GM23338 (cell line): ENCODE data around the gene FASTK. TPM values are rescaled to one million over a fixed set of nuclear protein-coding genes. Genes with fewer than 3 reads are reported as not detected.

Experiments used
- ATAC-seq: fragments of 200-7000 bp; cut with Tn5 transposase; 3 replicates; pipeline ENCODE4 v1.9.1; 2020
- DNase-seq: peaks from one replicate; pipeline ENCODE4 v3.0.0-alpha.2; 2015; ENCODE audit warnings: low spot score
- H2AFZ ChIP-seq: fragments of 200-600 bp; sonication (generic); 2 replicates; pipeline ENCODE4 v1.8.0; 2016; ENCODE audit warnings: antibody characterized with exemption, mild to moderate bottlenecking, moderate library complexity
- H3F3A ChIP-seq: fragments of 200-600 bp; sonication (generic); replicated peaks from 2 replicates; pipeline ENCODE4 v1.8.0; 2017; ENCODE audit warnings: antibody characterized with exemption, mixed run types, low read depth
- H3K27ac ChIP-seq: fragments of 200-600 bp; sonication (generic); 2 replicates; pipeline ENCODE4 v1.6.1; 2016; ENCODE audit warnings: low read depth
- H3K27me3 ChIP-seq: fragments of 200-600 bp; sonication (generic); 2 replicates; pipeline ENCODE4 v1.8.0; 2016; ENCODE audit warnings: mild to moderate bottlenecking, mixed run types, moderate library complexity; ENCODE audit not compliant: insufficient read depth
- H3K36me3 ChIP-seq: fragments of 200-600 bp; sonication (generic); 2 replicates; pipeline ENCODE4 v1.8.0; 2016; ENCODE audit warnings: mild to moderate bottlenecking; ENCODE audit not compliant: insufficient read depth
- H3K4me1 ChIP-seq: fragments of 200-600 bp; sonication (generic); 2 replicates; pipeline ENCODE4 v1.8.0; 2016; ENCODE audit warnings: mild to moderate bottlenecking, moderate library complexity; ENCODE audit not compliant: insufficient read depth
- H3K4me2 ChIP-seq: fragments of 200-600 bp; sonication (generic); 2 replicates; pipeline ENCODE4 v1.7.1; 2017; ENCODE audit warnings: mixed run types
- H3K4me3 ChIP-seq: fragments of 200-600 bp; sonication (generic); 2 replicates; pipeline ENCODE4 v1.6.1; 2016; ENCODE audit warnings: mixed run types
- H3K79me2 ChIP-seq: fragments of 200-600 bp; sonication (generic); replicated peaks from 2 replicates; pipeline ENCODE4 v1.8.0; 2017; ENCODE audit warnings: mild to moderate bottlenecking; ENCODE audit not compliant: insufficient read depth
- H3K9me2 ChIP-seq: fragments of 200-600 bp; sonication (generic); 2 replicates; pipeline ENCODE4 v1.8.0; 2017; ENCODE audit not compliant: insufficient read depth
- H4K20me1 ChIP-seq: fragments of 200-600 bp; sonication (generic); replicated peaks from 2 replicates; pipeline ENCODE4 v1.8.0; 2017; ENCODE audit warnings: mild to moderate bottlenecking; ENCODE audit not compliant: insufficient read depth
- H3K27ac Mint-ChIP-seq: 2 replicates; pipeline ENCODE4 v1.8.0; 2020; ENCODE audit warnings: inconsistent platforms, mild to moderate bottlenecking, moderate library complexity, mixed read lengths
- H3K27me3 Mint-ChIP-seq: 3 replicates; pipeline ENCODE4 v1.8.0; 2022; ENCODE audit warnings: low read depth, mild to moderate bottlenecking, moderate library complexity, mixed read lengths, inconsistent platforms; ENCODE audit not compliant: insufficient read depth, poor library complexity
- H3K36me3 Mint-ChIP-seq: 3 replicates; pipeline ENCODE4 v1.8.0; 2021; ENCODE audit warnings: low read depth, mild to moderate bottlenecking, inconsistent platforms, moderate library complexity, mixed read lengths
- H3K4me1 Mint-ChIP-seq: 3 replicates; pipeline ENCODE4 v1.8.0; 2020; ENCODE audit warnings: mild to moderate bottlenecking, inconsistent platforms, mixed read lengths
- H3K4me3 Mint-ChIP-seq: 3 replicates; pipeline ENCODE4 v1.8.0; 2021; ENCODE audit warnings: moderate library complexity, mild to moderate bottlenecking, inconsistent platforms, mixed read lengths
- H3K9me3 Mint-ChIP-seq: 3 replicates; pipeline ENCODE4 v1.8.0; 2020; ENCODE audit warnings: moderate library complexity, mild to moderate bottlenecking, inconsistent platforms, mixed read lengths
- CREB1 ChIP-seq: fragments of 250-450 bp; sonication (Bioruptor Pico); IDR thresholded peaks from 2 replicates; pipeline ENCODE4 v1.5.0; 2020; ENCODE audit warnings: low read depth, mild to moderate bottlenecking, moderate library complexity
- EZH2 ChIP-seq: fragments of 200-600 bp; sonication (generic); IDR thresholded peaks from one replicate; pipeline ENCODE4 v1.8.0; 2017; ENCODE audit warnings: antibody characterized with exemption, mild to moderate bottlenecking, low read depth; ENCODE audit not compliant: unreplicated experiment
- EZH2phosphoT487 ChIP-seq: fragments of 200-600 bp; sonication (generic); IDR thresholded peaks from one replicate; pipeline ENCODE4 v1.8.1; 2018; ENCODE audit warnings: antibody characterized with exemption; ENCODE audit not compliant: unreplicated experiment
- JUNB ChIP-seq: IDR thresholded peaks from one replicate; pipeline ENCODE4 v1.6.1; 2016; ENCODE audit warnings: antibody characterized with exemption; ENCODE audit not compliant: unreplicated experiment
- NANOG ChIP-seq: IDR thresholded peaks from 2 replicates; pipeline ENCODE4 v1.6.1; 2016; ENCODE audit warnings: antibody characterized with exemption, borderline replicate concordance
- POLR2AphosphoS5 ChIP-seq: IDR thresholded peaks from 2 replicates; pipeline ENCODE4 v1.6.1; 2016; ENCODE audit warnings: antibody characterized with exemption, low read depth
- STAT1 ChIP-seq: IDR thresholded peaks from one replicate; pipeline ENCODE4 v1.6.1; 2016; ENCODE audit warnings: antibody characterized with exemption; ENCODE audit not compliant: unreplicated experiment
- ZNF114 ChIP-seq: fragments of 250-450 bp; sonication (Bioruptor Pico); IDR thresholded peaks from 2 replicates; pipeline ENCODE4 v1.5.0; 2020; ENCODE audit warnings: mild to moderate bottlenecking, moderate library complexity
- ZNF331 ChIP-seq: fragments of 250-450 bp; sonication (Bioruptor Pico); IDR thresholded peaks from 2 replicates; pipeline ENCODE4 v1.5.0; 2020; ENCODE audit warnings: low read depth, mild to moderate bottlenecking, moderate library complexity
- polyA plus RNA-seq: library from polyadenylated mRNA; unstranded; fragments of >200 nt; fragmentation: Nextera tagmentation; extraction: Ambion mirVana; gene quantifications from 2 replicates; pipeline ENCODE4 v1.2.1, GENCODE V29; 2016
- total RNA-seq: library from RNA; depleted of rRNA; stranded (reverse); fragments of >200 nt; shearing (Covaris generic); gene quantifications from 2 replicates; pipeline ENCODE4 v1.2.3, GENCODE V29; 2014
- TF ChIP-seq, protein P1 (sequence below): IDR thresholded peaks from 2 replicates; pipeline ENCODE4 v1.6.1; 2016; ENCODE audit warnings: antibody characterized with exemption
- TF ChIP-seq, protein P2 (sequence below), 2 experiments: fragments of 200-600 bp in 1 of 2; sonication (generic) in 1 of 2; conservative IDR thresholded peaks; 2 replicates each; pipeline versions ENCODE4 v1.5.1 to v1.6.1; 2016 to 2017; ENCODE audit warnings: antibody characterized with exemption in 2 of 2, low read depth in 2 of 2, mild to moderate bottlenecking in 2 of 2, moderate library complexity in 1 of 2
- TF ChIP-seq, protein P3 (sequence below): IDR thresholded peaks from one replicate; pipeline ENCODE4 v1.6.1; 2018; ENCODE audit warnings: antibody characterized with exemption; ENCODE audit not compliant: unreplicated experiment
- TF ChIP-seq, protein P4 (sequence below): fragments of 250-450 bp; sonication (Bioruptor Pico); IDR thresholded peaks from 2 replicates; pipeline ENCODE4 v1.5.0; 2020; ENCODE audit warnings: mild to moderate bottlenecking, moderate library complexity

The FASTK gene
- total and polyA plus RNA-seq, 2 experiments from 2014 or later: 37.4 to 57.4 TPM

DNA sequence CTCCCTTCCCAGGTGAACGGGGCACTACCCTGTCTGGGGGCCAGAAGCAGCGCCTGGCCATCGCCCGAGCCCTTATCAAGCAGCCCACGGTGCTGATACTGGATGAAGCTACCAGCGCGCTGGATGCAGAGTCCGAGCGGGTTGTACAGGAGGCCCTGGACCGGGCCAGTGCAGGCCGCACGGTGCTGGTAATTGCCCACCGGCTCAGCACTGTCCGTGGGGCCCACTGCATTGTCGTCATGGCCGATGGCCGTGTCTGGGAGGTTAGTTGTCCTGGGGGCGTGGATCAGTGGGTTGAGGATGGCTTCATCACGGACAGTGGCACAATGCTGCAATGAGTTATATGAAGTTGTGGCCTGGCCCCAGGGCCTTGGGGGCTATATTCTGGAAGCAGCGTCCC lies 36.6 kb downstream of the FASTK start:
- no peaks in the 10 kb centered on the region for H3K27me3 ChIP-seq
- Mint-ChIP-seq H3K27me3 (peaks cover 19% of the 10 kb centered on the region), H3K4me1 (peaks cover 2% of the 10 kb centered on the region; the same call in 1 of the 3 replicates), H3K9me3 (no peaks in the 10 kb centered on the region), H3K4me3 (no peak overlapping the region), H3K27ac (no peak overlapping the region), H3K36me3 (no peaks in the 10 kb centered on the region; the same call in 2 of the 3 replicates)
- H2AFZ ChIP-seq: no peak overlapping the region
- no peak overlapping the region for H3K4me3 ChIP-seq
- DNase-seq (no peak), ATAC-seq (no peak)
- no peak overlapping the region for H3K4me2 ChIP-seq
- no peaks in the 10 kb centered on the region for H4K20me1 ChIP-seq
- no peaks in the 10 kb centered on the region for H3K79me2 ChIP-seq
- H3K4me1 ChIP-seq: no peaks in the 10 kb centered on the region
- TF ChIP-seq EZH2: no peak
- TF ChIP-seq POLR2AphosphoS5: no peak
- TF ChIP-seq, protein P1, sequence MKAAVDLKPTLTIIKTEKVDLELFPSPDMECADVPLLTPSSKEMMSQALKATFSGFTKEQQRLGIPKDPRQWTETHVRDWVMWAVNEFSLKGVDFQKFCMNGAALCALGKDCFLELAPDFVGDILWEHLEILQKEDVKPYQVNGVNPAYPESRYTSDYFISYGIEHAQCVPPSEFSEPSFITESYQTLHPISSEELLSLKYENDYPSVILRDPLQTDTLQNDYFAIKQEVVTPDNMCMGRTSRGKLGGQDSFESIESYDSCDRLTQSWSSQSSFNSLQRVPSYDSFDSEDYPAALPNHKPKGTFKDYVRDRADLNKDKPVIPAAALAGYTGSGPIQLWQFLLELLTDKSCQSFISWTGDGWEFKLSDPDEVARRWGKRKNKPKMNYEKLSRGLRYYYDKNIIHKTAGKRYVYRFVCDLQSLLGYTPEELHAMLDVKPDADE: no peak
- TF ChIP-seq CREB1 (CRISPR knock-in tag): no peak
- TF ChIP-seq STAT1: no peak
- TF ChIP-seq ZNF331 (CRISPR knock-in tag): no peak
- no peak for TF ChIP-seq JUNB
- TF ChIP-seq, protein P2, sequence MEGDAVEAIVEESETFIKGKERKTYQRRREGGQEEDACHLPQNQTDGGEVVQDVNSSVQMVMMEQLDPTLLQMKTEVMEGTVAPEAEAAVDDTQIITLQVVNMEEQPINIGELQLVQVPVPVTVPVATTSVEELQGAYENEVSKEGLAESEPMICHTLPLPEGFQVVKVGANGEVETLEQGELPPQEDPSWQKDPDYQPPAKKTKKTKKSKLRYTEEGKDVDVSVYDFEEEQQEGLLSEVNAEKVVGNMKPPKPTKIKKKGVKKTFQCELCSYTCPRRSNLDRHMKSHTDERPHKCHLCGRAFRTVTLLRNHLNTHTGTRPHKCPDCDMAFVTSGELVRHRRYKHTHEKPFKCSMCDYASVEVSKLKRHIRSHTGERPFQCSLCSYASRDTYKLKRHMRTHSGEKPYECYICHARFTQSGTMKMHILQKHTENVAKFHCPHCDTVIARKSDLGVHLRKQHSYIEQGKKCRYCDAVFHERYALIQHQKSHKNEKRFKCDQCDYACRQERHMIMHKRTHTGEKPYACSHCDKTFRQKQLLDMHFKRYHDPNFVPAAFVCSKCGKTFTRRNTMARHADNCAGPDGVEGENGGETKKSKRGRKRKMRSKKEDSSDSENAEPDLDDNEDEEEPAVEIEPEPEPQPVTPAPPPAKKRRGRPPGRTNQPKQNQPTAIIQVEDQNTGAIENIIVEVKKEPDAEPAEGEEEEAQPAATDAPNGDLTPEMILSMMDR (conservative IDR thresholded peaks at IDR 0.05; ENCODE audit: low read depth in 2 of 2): no peak
- TF ChIP-seq, protein P3, sequence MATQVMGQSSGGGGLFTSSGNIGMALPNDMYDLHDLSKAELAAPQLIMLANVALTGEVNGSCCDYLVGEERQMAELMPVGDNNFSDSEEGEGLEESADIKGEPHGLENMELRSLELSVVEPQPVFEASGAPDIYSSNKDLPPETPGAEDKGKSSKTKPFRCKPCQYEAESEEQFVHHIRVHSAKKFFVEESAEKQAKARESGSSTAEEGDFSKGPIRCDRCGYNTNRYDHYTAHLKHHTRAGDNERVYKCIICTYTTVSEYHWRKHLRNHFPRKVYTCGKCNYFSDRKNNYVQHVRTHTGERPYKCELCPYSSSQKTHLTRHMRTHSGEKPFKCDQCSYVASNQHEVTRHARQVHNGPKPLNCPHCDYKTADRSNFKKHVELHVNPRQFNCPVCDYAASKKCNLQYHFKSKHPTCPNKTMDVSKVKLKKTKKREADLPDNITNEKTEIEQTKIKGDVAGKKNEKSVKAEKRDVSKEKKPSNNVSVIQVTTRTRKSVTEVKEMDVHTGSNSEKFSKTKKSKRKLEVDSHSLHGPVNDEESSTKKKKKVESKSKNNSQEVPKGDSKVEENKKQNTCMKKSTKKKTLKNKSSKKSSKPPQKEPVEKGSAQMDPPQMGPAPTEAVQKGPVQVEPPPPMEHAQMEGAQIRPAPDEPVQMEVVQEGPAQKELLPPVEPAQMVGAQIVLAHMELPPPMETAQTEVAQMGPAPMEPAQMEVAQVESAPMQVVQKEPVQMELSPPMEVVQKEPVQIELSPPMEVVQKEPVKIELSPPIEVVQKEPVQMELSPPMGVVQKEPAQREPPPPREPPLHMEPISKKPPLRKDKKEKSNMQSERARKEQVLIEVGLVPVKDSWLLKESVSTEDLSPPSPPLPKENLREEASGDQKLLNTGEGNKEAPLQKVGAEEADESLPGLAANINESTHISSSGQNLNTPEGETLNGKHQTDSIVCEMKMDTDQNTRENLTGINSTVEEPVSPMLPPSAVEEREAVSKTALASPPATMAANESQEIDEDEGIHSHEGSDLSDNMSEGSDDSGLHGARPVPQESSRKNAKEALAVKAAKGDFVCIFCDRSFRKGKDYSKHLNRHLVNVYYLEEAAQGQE: no peak
- no peak for TF ChIP-seq EZH2phosphoT487
- no peak for TF ChIP-seq NANOG
- TF ChIP-seq, protein P4, sequence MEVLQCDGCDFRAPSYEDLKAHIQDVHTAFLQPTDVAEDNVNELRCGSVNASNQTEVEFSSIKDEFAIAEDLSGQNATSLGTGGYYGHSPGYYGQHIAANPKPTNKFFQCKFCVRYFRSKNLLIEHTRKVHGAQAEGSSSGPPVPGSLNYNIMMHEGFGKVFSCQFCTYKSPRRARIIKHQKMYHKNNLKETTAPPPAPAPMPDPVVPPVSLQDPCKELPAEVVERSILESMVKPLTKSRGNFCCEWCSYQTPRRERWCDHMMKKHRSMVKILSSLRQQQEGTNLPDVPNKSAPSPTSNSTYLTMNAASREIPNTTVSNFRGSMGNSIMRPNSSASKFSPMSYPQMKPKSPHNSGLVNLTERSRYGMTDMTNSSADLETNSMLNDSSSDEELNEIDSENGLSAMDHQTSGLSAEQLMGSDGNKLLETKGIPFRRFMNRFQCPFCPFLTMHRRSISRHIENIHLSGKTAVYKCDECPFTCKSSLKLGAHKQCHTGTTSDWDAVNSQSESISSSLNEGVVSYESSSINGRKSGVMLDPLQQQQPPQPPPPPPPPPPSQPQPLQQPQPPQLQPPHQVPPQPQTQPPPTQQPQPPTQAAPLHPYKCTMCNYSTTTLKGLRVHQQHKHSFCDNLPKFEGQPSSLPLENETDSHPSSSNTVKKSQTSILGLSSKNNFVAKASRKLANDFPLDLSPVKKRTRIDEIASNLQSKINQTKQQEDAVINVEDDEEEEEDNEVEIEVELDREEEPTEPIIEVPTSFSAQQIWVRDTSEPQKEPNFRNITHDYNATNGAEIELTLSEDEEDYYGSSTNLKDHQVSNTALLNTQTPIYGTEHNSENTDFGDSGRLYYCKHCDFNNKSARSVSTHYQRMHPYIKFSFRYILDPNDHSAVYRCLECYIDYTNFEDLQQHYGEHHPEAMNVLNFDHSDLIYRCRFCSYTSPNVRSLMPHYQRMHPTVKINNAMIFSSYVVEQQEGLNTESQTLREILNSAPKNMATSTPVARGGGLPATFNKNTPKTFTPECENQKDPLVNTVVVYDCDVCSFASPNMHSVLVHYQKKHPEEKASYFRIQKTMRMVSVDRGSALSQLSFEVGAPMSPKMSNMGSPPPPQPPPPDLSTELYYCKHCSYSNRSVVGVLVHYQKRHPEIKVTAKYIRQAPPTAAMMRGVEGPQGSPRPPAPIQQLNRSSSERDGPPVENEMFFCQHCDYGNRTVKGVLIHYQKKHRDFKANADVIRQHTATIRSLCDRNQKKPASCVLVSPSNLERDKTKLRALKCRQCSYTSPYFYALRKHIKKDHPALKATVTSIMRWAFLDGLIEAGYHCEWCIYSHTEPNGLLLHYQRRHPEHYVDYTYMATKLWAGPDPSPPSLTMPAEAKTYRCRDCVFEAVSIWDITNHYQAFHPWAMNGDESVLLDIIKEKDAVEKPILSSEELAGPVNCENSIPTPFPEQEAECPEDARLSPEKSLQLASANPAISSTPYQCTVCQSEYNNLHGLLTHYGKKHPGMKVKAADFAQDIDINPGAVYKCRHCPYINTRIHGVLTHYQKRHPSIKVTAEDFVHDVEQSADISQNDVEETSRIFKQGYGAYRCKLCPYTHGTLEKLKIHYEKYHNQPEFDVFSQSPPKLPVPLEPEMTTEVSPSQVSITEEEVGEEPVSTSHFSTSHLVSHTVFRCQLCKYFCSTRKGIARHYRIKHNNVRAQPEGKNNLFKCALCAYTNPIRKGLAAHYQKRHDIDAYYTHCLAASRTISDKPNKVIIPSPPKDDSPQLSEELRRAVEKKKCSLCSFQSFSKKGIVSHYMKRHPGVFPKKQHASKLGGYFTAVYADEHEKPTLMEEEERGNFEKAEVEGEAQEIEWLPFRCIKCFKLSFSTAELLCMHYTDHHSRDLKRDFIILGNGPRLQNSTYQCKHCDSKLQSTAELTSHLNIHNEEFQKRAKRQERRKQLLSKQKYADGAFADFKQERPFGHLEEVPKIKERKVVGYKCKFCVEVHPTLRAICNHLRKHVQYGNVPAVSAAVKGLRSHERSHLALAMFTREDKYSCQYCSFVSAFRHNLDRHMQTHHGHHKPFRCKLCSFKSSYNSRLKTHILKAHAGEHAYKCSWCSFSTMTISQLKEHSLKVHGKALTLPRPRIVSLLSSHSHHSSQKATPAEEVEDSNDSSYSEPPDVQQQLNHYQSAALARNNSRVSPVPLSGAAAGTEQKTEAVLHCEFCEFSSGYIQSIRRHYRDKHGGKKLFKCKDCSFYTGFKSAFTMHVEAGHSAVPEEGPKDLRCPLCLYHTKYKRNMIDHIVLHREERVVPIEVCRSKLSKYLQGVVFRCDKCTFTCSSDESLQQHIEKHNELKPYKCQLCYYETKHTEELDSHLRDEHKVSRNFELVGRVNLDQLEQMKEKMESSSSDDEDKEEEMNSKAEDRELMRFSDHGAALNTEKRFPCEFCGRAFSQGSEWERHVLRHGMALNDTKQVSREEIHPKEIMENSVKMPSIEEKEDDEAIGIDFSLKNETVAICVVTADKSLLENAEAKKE (CRISPR knock-in tag): no peak
- no peak for TF ChIP-seq ZNF114 (CRISPR knock-in tag)
- no peaks in the 10 kb centered on the region for H3F3A ChIP-seq
- no peaks in the 10 kb centered on the region for H3K9me2 ChIP-seq
- no peak overlapping the region for H3K27ac ChIP-seq
- no peaks in the 10 kb centered on the region for H3K36me3 ChIP-seq
